NCI-H2171 treated with DMSO at 0.1 percent for 48 hours (cell line): Measurements from ENCODE around the gene PYDC1.
"Not testable (repeated sequence)": the region's sequence is repeated elsewhere in the genome, so short reads cannot be mapped to it uniquely, and the experiment has no call there.

Experiments used
- DNase-seq: peaks from one replicate; lab custom pipeline; 2025; lab: John Stamatoyannopoulos, UW

PYDC1 gene

DNA sequence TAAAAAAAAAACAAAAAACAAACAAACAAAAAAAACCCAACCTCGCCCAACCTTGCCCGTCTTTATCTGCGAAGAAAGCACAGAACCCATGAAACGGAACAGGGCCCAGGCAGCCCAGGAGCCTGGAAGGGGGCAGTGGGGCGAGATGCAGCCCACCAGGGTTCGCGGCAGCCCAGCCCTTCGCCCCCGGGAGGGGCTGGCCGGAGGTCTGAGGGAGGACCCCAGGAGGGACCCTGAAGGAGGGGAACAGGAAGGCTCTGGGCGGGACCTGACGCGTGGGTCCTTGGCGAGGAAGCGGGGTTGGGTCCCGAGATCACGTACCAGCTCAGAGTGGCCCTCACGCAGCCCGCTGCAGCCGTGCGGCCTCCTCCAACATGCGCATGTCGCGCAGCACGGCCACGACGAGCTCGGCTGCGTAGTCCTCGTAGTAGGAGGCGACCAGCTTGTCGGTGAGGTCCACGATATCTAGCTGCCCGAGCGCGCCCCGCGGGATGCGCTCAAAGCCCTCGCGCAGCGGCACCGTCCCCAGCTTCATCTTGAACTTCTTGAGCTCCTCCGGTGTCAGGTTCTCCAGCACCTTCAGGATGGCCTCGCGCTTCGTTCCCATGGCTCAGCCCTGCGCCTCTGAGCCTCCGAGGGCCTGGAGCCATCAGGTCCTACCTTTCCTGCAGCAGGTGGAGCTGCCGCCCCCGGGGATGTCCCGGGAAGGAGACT is at the start of gene PYDC1:
PYDC1 (minus strand) TSS at position 714 of the 714 bp plus-strand sequence; CDS start at position 607, 107 bp downstream.
- no peak for DNase-seq

DNA sequence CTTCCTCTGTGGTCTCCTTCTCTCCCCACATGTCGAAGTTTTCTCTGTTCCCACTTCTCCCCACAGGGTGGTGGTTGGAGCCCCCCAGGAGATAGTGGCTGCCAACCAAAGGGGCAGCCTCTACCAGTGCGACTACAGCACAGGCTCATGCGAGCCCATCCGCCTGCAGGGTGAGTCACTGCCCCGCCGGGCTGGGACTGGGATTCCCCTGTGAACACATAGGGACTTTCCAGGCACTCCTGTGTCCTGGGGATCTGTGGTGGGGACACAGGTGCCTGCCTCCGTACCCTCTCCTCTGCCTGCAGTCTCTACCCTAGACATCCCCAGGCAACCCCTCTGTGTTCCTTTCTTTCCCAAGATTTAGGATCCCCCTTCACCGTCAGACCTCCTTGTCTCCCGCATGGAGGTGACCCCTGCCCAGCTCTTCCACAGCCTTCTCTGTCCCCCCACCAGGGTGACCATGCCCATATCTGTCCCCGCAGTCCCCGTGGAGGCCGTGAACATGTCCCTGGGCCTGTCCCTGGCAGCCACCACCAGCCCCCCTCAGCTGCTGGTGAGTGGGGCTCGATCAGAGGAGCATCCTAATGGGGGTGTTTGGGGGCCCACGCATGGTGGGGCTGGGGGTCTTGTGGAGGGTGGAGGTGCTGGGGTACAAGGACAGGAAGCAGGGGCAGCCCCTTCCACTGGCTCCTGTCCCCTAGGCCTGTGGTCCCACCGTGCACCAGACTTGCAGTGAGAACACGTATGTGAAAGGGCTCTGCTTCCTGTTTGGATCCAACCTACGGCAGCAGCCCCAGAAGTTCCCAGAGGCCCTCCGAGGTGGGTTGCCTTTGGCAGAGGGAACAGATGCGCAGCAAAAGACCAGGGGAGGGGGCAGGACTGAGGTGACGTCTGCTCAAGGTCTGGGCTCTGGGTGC is 48.7 kb upstream of the PYDC1 start:
- DNase-seq, result no peak

- DNase-seq, result no peak
Observed at GRCh38 chr16:31262084-31262483, 45.1 kb upstream of the PYDC1 start.

GRCh38 chr16:31260136-31260931 is 43.4 kb upstream of the PYDC1 start:
- no peak for DNase-seq

DNA sequence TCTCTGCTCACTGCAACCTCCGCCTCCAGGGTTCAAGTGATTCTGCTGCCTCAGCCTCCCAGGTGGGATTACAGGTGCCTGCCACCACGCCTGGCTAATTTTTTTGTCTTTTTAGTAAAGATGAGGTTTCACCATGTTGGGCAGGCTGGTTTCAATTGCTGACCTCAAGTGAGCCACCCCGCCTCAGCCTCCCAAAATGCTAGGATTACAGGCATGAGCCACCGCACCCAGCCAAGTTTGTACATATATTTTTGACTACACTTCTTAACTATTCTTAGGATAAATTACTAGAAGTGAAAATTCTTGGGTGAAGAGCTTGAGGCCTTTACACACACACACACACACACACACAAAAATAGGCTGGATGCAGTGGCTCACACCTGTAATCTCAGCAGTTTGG is 41.4 kb upstream of the PYDC1 start:
- DNase-seq, result no peak

DNA sequence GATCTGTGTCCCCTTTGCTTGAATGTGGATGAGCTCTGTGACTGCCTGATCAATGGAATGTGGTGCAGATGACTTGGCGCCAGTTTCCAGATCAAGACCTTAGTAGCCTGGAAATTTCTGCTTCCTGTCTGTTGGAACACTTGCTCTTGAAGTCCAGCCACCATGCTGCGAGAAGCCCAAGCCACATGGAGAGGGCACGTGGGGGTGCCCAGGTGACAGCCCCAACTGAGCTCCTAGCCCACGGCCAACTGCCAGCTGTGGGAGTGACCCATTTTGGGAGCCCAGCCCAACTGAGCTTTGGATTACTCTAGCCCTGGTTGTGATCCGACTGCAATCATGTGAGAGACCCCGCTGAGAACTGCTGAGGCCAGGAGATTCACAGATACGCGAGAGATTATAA is 39.5 kb upstream of the PYDC1 start:
- DNase-seq, result no peak

DNA sequence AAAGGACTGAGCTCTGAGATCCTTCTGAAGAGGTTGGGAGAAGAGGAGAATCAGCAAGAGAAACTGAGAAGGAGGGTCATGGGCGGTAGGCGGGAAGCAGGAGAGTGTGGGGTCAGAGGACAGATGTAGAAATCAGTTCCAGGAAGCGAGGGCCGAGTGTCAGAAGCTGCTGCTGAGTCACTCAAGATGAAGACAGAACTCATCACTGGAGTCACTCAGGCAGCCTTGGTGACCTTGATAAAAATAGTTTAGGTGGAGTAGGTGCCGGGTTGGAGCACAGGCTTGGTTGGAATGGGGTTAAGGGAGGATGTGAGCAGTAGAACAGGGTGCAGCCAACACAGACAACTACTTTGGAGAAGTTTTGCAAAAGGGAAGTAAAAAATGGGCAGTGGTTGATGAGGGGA is 36.7 kb upstream of the PYDC1 start:
- DNase-seq, result no peak

DNA sequence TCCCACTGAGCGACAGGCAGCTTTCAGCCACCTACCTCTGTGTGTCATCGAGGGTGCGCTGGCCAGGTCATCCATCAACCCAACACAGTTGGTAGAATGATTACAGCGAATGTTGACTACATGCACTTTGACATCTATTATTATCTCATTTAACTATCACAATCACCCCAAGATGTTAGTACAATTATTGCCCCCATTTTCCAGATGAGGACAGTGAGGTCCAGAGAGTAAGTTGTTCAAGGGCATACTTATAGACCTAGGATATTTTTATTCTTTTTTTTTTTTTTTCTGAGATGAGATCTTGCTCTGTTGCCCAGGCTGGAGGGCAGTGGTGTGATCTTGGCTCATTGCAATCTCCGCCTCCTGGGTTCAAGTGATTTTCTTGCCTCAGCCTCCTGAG is 34.5 kb upstream of the PYDC1 start:
- DNase-seq, result no peak

GRCh38 chr16:31250782-31251384 is 33.9 kb upstream of the PYDC1 start:
- DNase-seq, result no peak

DNA sequence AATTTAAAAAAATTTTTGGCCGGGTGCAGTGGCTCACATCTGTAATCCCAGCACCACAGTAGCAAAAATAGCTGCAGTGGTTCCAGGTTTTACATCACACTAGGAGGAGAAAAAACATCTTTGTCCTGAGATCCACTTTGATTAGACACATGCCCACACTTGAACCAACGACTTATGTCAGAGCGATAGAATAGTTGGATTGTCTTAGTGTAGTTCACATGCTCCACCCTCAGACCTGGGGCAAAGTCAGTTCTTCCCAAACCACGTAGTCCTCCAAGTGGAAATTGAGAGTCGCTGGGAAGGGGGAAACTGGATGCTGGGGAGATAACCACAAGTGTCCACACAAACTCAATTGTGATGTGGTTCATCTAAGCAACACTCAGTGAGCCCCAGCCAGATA is 31.4 kb upstream of the PYDC1 start:
- DNase-seq, result no peak

DNA sequence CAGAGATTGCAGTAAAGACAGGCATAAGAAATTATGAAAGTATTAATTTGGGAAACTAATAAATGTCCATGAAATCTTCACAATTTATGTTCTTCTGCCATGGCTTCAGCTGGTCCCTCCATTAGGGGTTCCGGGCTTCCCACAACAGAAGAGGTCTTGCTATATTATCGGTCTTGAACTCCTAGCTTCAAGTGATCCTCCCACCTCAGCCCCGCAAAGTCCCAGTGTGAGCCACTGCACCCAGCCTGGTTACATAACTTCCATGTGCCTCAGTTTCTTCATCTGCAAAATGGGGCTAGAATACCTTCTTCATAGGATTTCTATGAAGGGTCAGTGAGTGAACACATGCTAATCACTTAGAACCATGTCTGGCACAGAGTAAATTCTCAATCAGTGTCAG is 29.4 kb upstream of the PYDC1 start:
- DNase-seq, result no peak

DNA sequence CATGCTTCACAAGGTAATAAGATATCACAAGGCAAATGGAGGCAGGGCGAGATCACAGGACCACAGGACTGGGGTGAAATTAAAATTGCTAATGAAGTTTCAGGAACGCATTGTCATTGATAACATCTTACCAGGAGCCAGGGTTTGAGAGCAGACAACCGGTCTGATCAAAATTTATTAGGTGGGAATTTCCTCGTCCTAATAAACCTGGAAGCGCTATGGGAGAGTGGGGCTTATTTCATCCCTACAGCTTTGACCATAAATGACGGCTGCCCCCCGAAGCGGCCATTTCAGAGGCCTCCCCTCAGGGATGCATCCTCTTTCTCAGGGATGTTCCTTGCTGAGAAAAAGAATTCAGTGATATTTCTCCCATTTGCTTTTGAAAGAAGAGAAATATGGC is 28.7 kb upstream of the PYDC1 start:
- not testable (repeated sequence) for DNase-seq

DNA sequence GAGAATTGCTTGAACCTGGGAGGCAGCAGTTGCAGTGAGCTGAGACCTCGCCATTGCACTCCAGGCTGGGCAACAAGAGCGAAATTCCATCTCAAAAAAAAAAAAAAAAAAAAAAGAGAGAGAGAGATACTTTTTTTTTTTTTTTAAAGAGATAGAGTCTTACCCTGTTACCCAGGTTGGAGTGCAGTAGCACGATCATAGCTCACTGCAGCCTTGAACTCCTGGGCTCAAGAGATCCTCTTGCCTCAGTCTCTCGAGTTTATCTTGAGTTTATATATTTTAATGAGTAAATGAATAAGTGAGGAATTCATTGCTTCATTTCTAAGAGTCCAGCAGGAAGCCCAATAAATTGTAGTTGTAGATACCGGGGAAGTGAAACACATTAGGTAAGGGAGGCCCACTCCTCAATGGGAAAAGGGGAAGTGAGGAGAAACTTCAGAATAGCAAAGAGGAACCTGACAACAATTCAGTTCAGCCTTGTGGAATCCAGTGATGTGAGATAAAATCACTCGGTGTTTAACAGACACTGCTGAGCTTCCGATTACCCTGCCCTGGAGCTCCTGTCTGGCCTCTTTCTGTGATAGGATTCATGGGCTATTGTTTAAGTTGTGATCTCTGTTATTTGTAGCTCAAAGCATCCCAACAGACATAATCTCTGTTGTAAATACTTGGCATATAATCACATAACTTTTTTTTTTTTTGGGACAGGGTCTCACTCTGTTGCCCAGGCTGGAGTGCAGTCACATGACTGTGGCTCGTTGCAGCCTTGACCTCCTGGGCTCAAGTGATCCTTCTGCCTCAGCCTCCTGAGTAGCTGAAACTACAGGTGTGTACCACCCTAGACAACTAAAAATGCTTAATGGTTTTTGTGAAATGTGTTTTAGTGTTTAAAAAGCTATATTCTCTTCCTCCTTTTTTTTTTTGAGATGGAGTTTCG is 27.1 kb upstream of the PYDC1 start:
- no peak for DNase-seq

DNA sequence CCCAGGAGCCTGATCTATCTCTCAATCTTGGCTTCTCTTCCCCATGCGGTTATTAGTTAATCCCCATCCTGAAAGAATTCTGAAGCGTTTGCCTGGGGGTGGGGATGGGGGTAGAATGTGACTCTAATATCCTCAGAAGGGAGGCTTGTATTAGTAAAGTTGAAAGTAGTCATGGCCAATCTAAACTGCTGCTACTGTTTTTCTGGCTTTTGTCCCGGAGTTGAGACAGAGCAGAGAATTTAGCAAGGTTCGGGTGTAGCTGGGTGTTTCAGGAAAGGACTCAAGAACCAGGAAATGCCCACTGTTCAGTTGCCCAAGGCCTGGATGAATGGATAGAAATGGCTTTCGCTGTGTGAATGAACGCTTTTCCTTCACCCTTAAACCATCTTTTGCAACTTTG is 25.3 kb upstream of the PYDC1 start:
- no peak for DNase-seq

DNA sequence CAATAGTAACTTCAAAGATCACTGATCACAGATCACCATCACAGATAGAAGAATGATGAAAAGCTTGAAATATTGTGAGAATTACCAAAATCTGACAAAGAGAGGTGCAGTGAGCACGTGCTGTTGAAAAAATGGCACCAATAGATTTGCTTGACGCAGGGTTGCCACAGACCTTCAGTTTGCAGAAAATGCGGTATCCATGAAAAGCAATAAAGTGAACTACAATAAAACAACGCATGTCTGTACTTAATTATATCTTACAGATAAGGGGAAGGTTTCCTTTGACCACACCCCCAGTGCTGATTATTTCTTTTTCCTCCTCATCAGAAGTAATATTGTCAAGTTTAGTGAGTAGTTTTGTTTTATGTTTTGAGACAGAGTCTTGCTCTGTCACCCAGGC is 21.1 kb upstream of the PYDC1 start:
- no peak for DNase-seq

DNA sequence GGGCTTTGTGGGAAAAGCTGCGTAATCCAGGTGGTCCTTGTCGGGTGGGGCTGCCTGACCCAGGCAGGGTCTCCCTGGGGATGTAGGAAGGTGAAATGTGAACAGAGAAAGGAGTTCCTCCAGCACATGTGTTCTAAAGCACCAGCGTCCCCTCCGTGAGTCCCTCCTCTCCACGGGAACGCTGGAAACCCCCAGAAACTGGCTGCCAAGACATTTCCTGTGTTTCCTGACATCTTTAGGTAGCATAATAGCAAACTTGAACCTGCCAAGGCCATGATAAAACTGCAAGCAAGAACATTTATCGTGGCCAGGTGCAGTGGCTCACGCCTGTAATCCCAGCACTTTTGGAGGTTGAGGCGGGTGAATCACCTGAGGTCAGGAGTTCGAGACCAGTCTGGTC is 12.6 kb upstream of the PYDC1 start:
- DNase-seq, result no peak

DNA sequence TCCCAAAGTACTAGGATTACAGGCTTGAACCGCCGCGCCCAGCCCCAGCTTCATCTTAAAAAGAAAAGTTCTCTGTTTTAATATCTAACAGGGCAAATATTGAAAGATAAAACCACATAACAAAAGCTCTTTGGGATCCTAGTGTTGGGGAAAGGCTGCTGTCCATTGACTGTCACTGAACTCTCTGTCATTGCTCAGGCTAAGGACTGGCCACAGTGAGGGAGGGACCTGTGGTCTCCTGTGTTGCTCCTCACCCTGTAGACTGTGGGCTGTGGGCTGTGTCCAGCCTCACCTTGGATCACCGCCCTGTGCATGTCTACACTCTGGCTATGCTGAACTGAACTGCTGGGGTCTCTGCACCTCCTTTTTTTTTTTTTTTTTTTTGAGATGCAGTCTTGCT is 11.3 kb upstream of the PYDC1 start:
- no peak for DNase-seq

DNA sequence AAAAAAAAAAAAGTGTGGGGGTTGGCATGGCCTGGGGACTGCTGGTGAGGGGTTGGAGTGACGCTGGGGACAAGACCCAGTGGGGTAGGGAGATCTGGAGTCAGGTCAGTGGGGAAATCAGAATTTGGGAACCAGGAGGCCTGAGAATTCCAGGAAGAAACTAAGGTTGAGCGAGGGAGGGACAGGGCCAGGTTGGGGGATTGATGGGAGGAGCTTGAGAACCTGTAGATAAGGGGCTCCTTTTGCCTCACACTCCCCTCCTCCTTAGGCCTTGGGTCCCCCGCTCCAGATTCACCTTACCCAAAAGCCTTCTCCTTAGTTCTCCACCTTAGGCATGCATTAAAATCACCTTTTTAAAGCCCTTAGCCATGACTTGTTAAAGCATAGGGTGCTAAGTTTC is 8.3 kb upstream of the PYDC1 start:
- no peak for DNase-seq

- DNase-seq, result no peak
Observed at GRCh38 chr16:31224092-31224955, 7.4 kb upstream of the PYDC1 start.

- no peak for DNase-seq
Observed at GRCh38 chr16:31223044-31223443, 6.1 kb upstream of the PYDC1 start.
